ENCODE data around the gene WWTR1.

GRCh38 chr3:149532489-149533180, 125.2 kb downstream of the WWTR1 start:
- TF ChIP-seq CTCF (IDR thresholded peaks at IDR 0.05) (no peak), POLR2A (IDR thresholded peaks at IDR 0.05) (no peak)
